Stimulated activated naive CD4-positive, alpha-beta T cell (primary cell): ENCODE data around the gene SLC12A7.

Source experiments
- DNase-seq, 6 experiments: peaks; one replicate each; lab custom pipeline; 2025; lab: John Stamatoyannopoulos, UW

SLC12A7 gene

GRCh38 chr5:1077491-1078020, 34.3 kb downstream of the SLC12A7 start:
- no peak for DNase-seq

GRCh38 chr5:1077026-1077425, 34.8 kb downstream of the SLC12A7 start:
- DNase-seq = no peak

- no peak for DNase-seq
Observed at GRCh38 chr5:1076406-1076805, 35.5 kb downstream of the SLC12A7 start.

GRCh38 chr5:1075931-1076330, 35.9 kb downstream of the SLC12A7 start:
- DNase-seq = no peak

GRCh38 chr5:1075555-1075881, 36.3 kb downstream of the SLC12A7 start:
- DNase-seq = no peak

GRCh38 chr5:1074816-1075554, 36.9 kb downstream of the SLC12A7 start:
- no peak for DNase-seq

- no peak for DNase-seq
Observed at GRCh38 chr5:1074226-1074625, 37.6 kb downstream of the SLC12A7 start.

- no peak for DNase-seq
Observed at GRCh38 chr5:1073239-1074102, 38.4 kb downstream of the SLC12A7 start.

GRCh38 chr5:1069720-1070088, 42.2 kb downstream of the SLC12A7 start:
- no peak for DNase-seq

- no peak for DNase-seq
Observed at GRCh38 chr5:1068895-1069719, 42.8 kb downstream of the SLC12A7 start.

- no peak for DNase-seq
Observed at GRCh38 chr5:1068204-1068894, 43.5 kb downstream of the SLC12A7 start.

GRCh38 chr5:1067141-1068121, 44.4 kb downstream of the SLC12A7 start:
- DNase-seq = no peak

- DNase-seq = no peak
Observed at GRCh38 chr5:1066676-1067075, 45.2 kb downstream of the SLC12A7 start.

- DNase-seq = no peak
Observed at GRCh38 chr5:1065891-1066650, 45.8 kb downstream of the SLC12A7 start.

- no peak for DNase-seq
Observed at GRCh38 chr5:1065143-1065750, 46.6 kb downstream of the SLC12A7 start.

GRCh38 chr5:1064383-1065142, 47.3 kb downstream of the SLC12A7 start:
- DNase-seq = no peak

- no peak for DNase-seq
Observed at GRCh38 chr5:1063661-1064382, 48.0 kb downstream of the SLC12A7 start.
